Right atrium auricular region (tissue), 2 donors: ENCODE data around the gene ESR2. TPM values are rescaled to one million over a fixed set of nuclear protein-coding genes. Genes with fewer than 3 reads are reported as not detected.

ENCODE experiments used
- DNase-seq: peaks from one replicate; pipeline ENCODE4 v3.0.0-alpha.2; 2019; ENCODE audit warnings: low spot score
- H3K27ac ChIP-seq, 2 donors: fragments of 200-600 bp; sonication (generic); 1 replicate in 1 of 2; 2 replicates in 1 of 2; pipeline ENCODE4 v1.5.1; 2016 to 2019
- H3K27me3 ChIP-seq, 2 donors: fragments of 200-600 bp; sonication (generic); one replicate each; pipeline versions ENCODE4 v1.5.1 to v1.6.0; 2017 to 2019
- H3K36me3 ChIP-seq: fragments of 200-600 bp; sonication (generic); one replicate; pipeline ENCODE4 v1.5.1; 2016
- H3K4me1 ChIP-seq, 2 donors: fragments of 200-600 bp; sonication (generic); one replicate each; pipeline versions ENCODE4 v1.5.1 to v1.6.0; 2017 to 2019
- H3K4me3 ChIP-seq, 2 donors: fragments of 200-600 bp; sonication (generic); 1 replicate in 1 of 2; 2 replicates in 1 of 2; pipeline ENCODE4 v1.5.1; 2017 to 2019; ENCODE audit warnings: mild to moderate bottlenecking in 1 of 2, moderate library complexity in 1 of 2
- H3K9me3 ChIP-seq, 2 donors: fragments of 200-600 bp; sonication (generic); one replicate each; pipeline ENCODE4 v1.5.1; 2019
- CTCF ChIP-seq, 2 donors: fragments of 200-600 bp; sonication (generic); IDR thresholded peaks; one replicate each; pipeline ENCODE4 v1.5.1; 2019; ENCODE audit warnings: antibody characterized with exemption in 2 of 2
- total RNA-seq, 2 donors: library from RNA; depleted of rRNA; stranded (reverse); fragments of >200 nt; gene quantifications; one replicate each; pipeline ENCODE4 v1.1.0, GENCODE V29; 2016

Gene ESR2
- total RNA-seq, 2 donors from 2014 or later: 0.20 to 0.30 TPM

- TF ChIP-seq CTCF (IDR thresholded peaks at IDR 0.05): no peak
- peaks cover 11% of the 10 kb centered on the region for H3K36me3 ChIP-seq
- H3K4me3 ChIP-seq: no peak overlapping the region
- no peaks in the 10 kb centered on the region for H3K4me1 ChIP-seq
- H3K27ac ChIP-seq: no peak overlapping the region
- no peaks in the 10 kb centered on the region for H3K27me3 ChIP-seq
- H3K9me3 ChIP-seq: no peaks in the 10 kb centered on the region
- DNase-seq: no peak
Measured at GRCh38 chr14:64062381-64063115, 231.6 kb downstream of the ESR2 start.

GRCh38 chr14:64061706-64062105, 232.5 kb downstream of the ESR2 start:
- no peaks in the 10 kb centered on the region for H3K27me3 ChIP-seq
- TF ChIP-seq CTCF (IDR thresholded peaks at IDR 0.05): no peak
- no peak overlapping the region for H3K4me3 ChIP-seq
- no peak for DNase-seq
- no peak overlapping the region for H3K27ac ChIP-seq
- H3K9me3 ChIP-seq: no peaks in the 10 kb centered on the region
- H3K36me3 ChIP-seq: peaks cover 11% of the 10 kb centered on the region
- no peaks in the 10 kb centered on the region for H3K4me1 ChIP-seq

- no peaks in the 10 kb centered on the region for H3K9me3 ChIP-seq
- no peak overlapping the region for H3K27ac ChIP-seq
- peaks cover 8% of the 10 kb centered on the region for H3K36me3 ChIP-seq
- TF ChIP-seq CTCF (IDR thresholded peaks at IDR 0.05): no peak
- H3K4me3 ChIP-seq: no peak overlapping the region
- H3K4me1 ChIP-seq: no peaks in the 10 kb centered on the region
- DNase-seq: no peak
- H3K27me3 ChIP-seq: no peaks in the 10 kb centered on the region
Measured at GRCh38 chr14:64061115-64061514, 233.1 kb downstream of the ESR2 start.

GRCh38 chr14:64060648-64061096, 233.5 kb downstream of the ESR2 start:
- DNase-seq: no peak
- H3K4me3 ChIP-seq: no peak overlapping the region
- peak in 1 of 2 donors; percentile 30 for TF ChIP-seq CTCF (IDR thresholded peaks at IDR 0.05)
- no peaks in the 10 kb centered on the region for H3K9me3 ChIP-seq
- H3K36me3 ChIP-seq: peaks cover 3% of the 10 kb centered on the region
- H3K4me1 ChIP-seq: no peaks in the 10 kb centered on the region
- no peaks in the 10 kb centered on the region for H3K27me3 ChIP-seq
- H3K27ac ChIP-seq: no peak overlapping the region

- no peak overlapping the region for H3K4me3 ChIP-seq
- H3K27me3 ChIP-seq: no peaks in the 10 kb centered on the region
- TF ChIP-seq CTCF (IDR thresholded peaks at IDR 0.05): no peak
- H3K9me3 ChIP-seq: no peaks in the 10 kb centered on the region
- H3K4me1 ChIP-seq: no peaks in the 10 kb centered on the region
- H3K27ac ChIP-seq: no peak overlapping the region
- H3K36me3 ChIP-seq: no peaks in the 10 kb centered on the region
- DNase-seq: no peak
Measured at GRCh38 chr14:64060199-64060545, 234.0 kb downstream of the ESR2 start.
